Esophagus muscularis mucosa (tissue), 4 donors: ENCODE data around the gene NPBWR2. TPM values are rescaled to one million over a fixed set of nuclear protein-coding genes. Genes with fewer than 3 reads are reported as not detected.

Source experiments
- DNase-seq: peaks from one replicate; pipeline ENCODE4 v3.0.0-alpha.2; 2017; ENCODE audit errors: extremely low spot score
- H3K27ac ChIP-seq, 4 donors: fragments of 200-600 bp; sonication (generic); replicated peaks in 1 of 4; 1 replicate in 3 of 4; 2 replicates in 1 of 4; pipeline ENCODE4 v1.5.1; 2016 to 2019; ENCODE audit warnings: mild to moderate bottlenecking in 1 of 4
- H3K27me3 ChIP-seq, 4 donors: fragments of 200-600 bp; sonication (generic); one replicate each; pipeline versions ENCODE4 v1.5.1 to v1.6.0; 2016 to 2019
- H3K36me3 ChIP-seq, 4 donors: fragments of 200-600 bp; sonication (generic); one replicate each; pipeline ENCODE4 v1.5.1; 2016 to 2019
- H3K4me1 ChIP-seq, 4 donors: fragments of 200-600 bp; sonication (generic); one replicate each; pipeline ENCODE4 v1.5.1; 2016 to 2019
- H3K4me3 ChIP-seq, 4 donors: fragments of 200-600 bp; sonication (generic); 1 replicate in 2 of 4; 2 replicates in 2 of 4; pipeline ENCODE4 v1.5.1; 2016 to 2019; ENCODE audit warnings: mild to moderate bottlenecking in 4 of 4, moderate library complexity in 1 of 4
- H3K9me3 ChIP-seq, 4 donors: fragments of 200-600 bp; sonication (generic); 1 replicate in 3 of 4; 2 replicates in 1 of 4; pipeline ENCODE4 v1.5.1; 2016 to 2019
- CTCF ChIP-seq, 3 experiments: fragments of 200-600 bp in 2 of 3; fragments of 450-650 bp in 1 of 3; sonication (generic) in 2 of 3; IDR thresholded peaks; one replicate each; pipeline ENCODE4 v1.5.1; 2017 to 2019; ENCODE audit warnings: antibody characterized with exemption in 3 of 3, mild to moderate bottlenecking in 2 of 3, moderate library complexity in 1 of 3
- EP300 ChIP-seq: sonication (generic); formaldehyde crosslinking; IDR thresholded peaks from one replicate; pipeline ENCODE4 v1.6.1; 2017; ENCODE audit warnings: antibody characterized with exemption
- POLR2A ChIP-seq: fragments of 450-650 bp; IDR thresholded peaks from one replicate; pipeline ENCODE4 v1.6.1; 2017; ENCODE audit warnings: antibody characterized with exemption, moderate library complexity, mild to moderate bottlenecking, low read depth
- POLR2AphosphoS5 ChIP-seq, 2 donors: sonication (generic); formaldehyde crosslinking; IDR thresholded peaks; one replicate each; pipeline ENCODE4 v1.6.1; 2017; ENCODE audit warnings: antibody characterized with exemption in 2 of 2
- WGBS: methylation state at CpG from one replicate; pipeline ENCODE4 v1.1.5; 2018; 5-methylcytosine and 5-hydroxymethylcytosine counted together
- intact Hi-C: fragments of 100-400 bp; cut with DNase I; formaldehyde crosslinking; loops from one replicate; pipeline ENCODE4 v1.15.1; 2023
- total RNA-seq, 4 donors: library from RNA; depleted of rRNA; stranded (reverse); fragments of >200 nt; gene quantifications; one replicate each; pipeline versions ENCODE4 v1.1.0 to v1.2.1, GENCODE V29; 2016

NPBWR2 gene
- total RNA-seq, 4 donors from 2014 or later, result not detected

GRCh38 chr20:64109831-64110391, 2.5 kb upstream of the NPBWR2 start:
- Histone ChIP-seq H3K27ac (no peak overlapping the region), H3K4me3 (no peak overlapping the region), H3K27me3 (peaks cover 0 to 36% (median 0%) of the 10 kb centered on the region in 4 donors), H3K9me3 (no peaks in the 10 kb centered on the region), H3K4me1 (no peaks in the 10 kb centered on the region), H3K36me3 (no peaks in the 10 kb centered on the region)
- no peak for DNase-seq
- intact Hi-C loops, result no loop called here
- no peak for TF ChIP-seq EP300
- no peak for TF ChIP-seq POLR2A
- no peak for TF ChIP-seq CTCF (IDR thresholded peaks at IDR 0.05)
- TF ChIP-seq POLR2AphosphoS5 (IDR thresholded peaks at IDR 0.05), result no peak
- WGBS, result 40% methylated on average over 2 of the region's 16 CpGs

GRCh38 chr20:64108731-64109681, 1.6 kb upstream of the NPBWR2 start:
- peaks cover 0 to 45% (median 0%) of the 10 kb centered on the region in 4 donors for H3K27me3 ChIP-seq
- H3K4me1 ChIP-seq, result no peaks in the 10 kb centered on the region
- intact Hi-C loops, result no loop called here
- no peak for TF ChIP-seq POLR2AphosphoS5 (IDR thresholded peaks at IDR 0.05)
- no peak for TF ChIP-seq EP300
- no peak for TF ChIP-seq CTCF (IDR thresholded peaks at IDR 0.05)
- TF ChIP-seq POLR2A, result no peak
- 78% methylated on average over 15 of the region's 26 CpGs for WGBS
- no peak overlapping the region for H3K4me3 ChIP-seq
- DNase-seq, result no peak
- H3K36me3 ChIP-seq, result no peaks in the 10 kb centered on the region
- H3K9me3 ChIP-seq, result no peaks in the 10 kb centered on the region
- no peak overlapping the region for H3K27ac ChIP-seq

GRCh38 chr20:64107736-64108457, 532 bp upstream of the NPBWR2 start:
- no peak for TF ChIP-seq CTCF (IDR thresholded peaks at IDR 0.05)
- no peak for TF ChIP-seq POLR2A
- no peak for TF ChIP-seq EP300
- Histone ChIP-seq H3K36me3 (no peaks in the 10 kb centered on the region), H3K9me3 (no peaks in the 10 kb centered on the region), H3K27ac (no peak overlapping the region), H3K4me1 (no peaks in the 10 kb centered on the region), H3K4me3 (no peak overlapping the region), H3K27me3 (peaks cover 0 to 56% (median 1%) of the 10 kb centered on the region in 4 donors)
- 56% methylated on average over 17 of the region's 19 CpGs for WGBS
- intact Hi-C loops, result no loop called here
- no peak for DNase-seq

GRCh38 chr20:64106435-64106961, 867 bp downstream of the NPBWR2 start:
- Histone ChIP-seq H3K27me3 (peaks cover 0 to 70% (median 15%) of the 10 kb centered on the region in 4 donors), H3K4me1 (peaks cover 9 to 14% (median 12%) of the 10 kb centered on the region in 4 donors), H3K9me3 (no peaks in the 10 kb centered on the region), H3K4me3 (no peak overlapping the region), H3K27ac (no peak overlapping the region), H3K36me3 (no peaks in the 10 kb centered on the region)
- intact Hi-C loops, result no loop called here
- TF ChIP-seq CTCF (IDR thresholded peaks at IDR 0.05) (no peak), EP300 (no peak), POLR2AphosphoS5 (IDR thresholded peaks at IDR 0.05) (no peak), POLR2A (no peak)
- WGBS, result 91% methylated on average over 21 of the region's 28 CpGs
- DNase-seq, result no peak
